SK-N-SH (cell line): Measurements from ENCODE around the gene TMC1. TPM values are rescaled to one million over a fixed set of nuclear protein-coding genes. Genes with fewer than 3 reads are reported as not detected.

Experiments
- CTCF ChIA-PET: fragments of 300-600, 350-600 bp; formaldehyde crosslinking; extraction: SDS; loops from one replicate; lab custom pipeline; 2021; lab: Yijun Ruan, JAX
- POLR2A ChIA-PET: fragments of 350-600 bp; sonication (Branson Sonifier 250); formaldehyde crosslinking; extraction: SDS; loops from one replicate; lab custom pipeline; 2020; ENCODE audit warnings: antibody characterized with exemption, inconsistent platforms; lab: Yijun Ruan, JAX
- DNase-seq: peaks from one replicate; pipeline ENCODE4 v3.0.0; 2012
- H2AFZ ChIP-seq: fragments of 200-600 bp; sonication (generic); 2 replicates; pipeline ENCODE4 v1.8.1; 2016; ENCODE audit warnings: antibody characterized with exemption, mild to moderate bottlenecking, low read depth
- H3F3A ChIP-seq: fragments of 200-600 bp; sonication (generic); replicated peaks from 2 replicates; pipeline ENCODE3; 2016; ENCODE audit warnings: antibody characterized with exemption, mild to moderate bottlenecking; ENCODE audit not compliant: insufficient read depth
- H3K27ac ChIP-seq, 2 experiments: fragments of 200-500 bp in 1 of 2; fragments of 200-600 bp in 1 of 2; sonication (Bioruptor generic) in 1 of 2; sonication (generic), shearing (Covaris generic) in 1 of 2; 2 replicates each; pipeline versions ENCODE4 v1.5.1 to v1.6.1; 2014 to 2016; ENCODE audit warnings: low read depth in 2 of 2, inconsistent platforms in 1 of 2, low read length in 1 of 2, mild to moderate bottlenecking in 1 of 2, mixed read lengths in 1 of 2
- H3K27me3 ChIP-seq: fragments of 200-600 bp; sonication (generic), shearing (Covaris generic); 2 replicates; pipeline ENCODE4 v1.6.1; 2016; ENCODE audit warnings: mixed run types; ENCODE audit not compliant: insufficient read depth
- H3K36me3 ChIP-seq, 2 experiments: fragments of 200-500 bp in 1 of 2; fragments of 200-600 bp in 1 of 2; sonication (Bioruptor generic) in 1 of 2; sonication (generic) in 1 of 2; replicated peaks in 1 of 2; 2 replicates each; pipeline versions ENCODE3 to v1.5.1; 2014 to 2016; ENCODE audit warnings: low read length in 1 of 2, mild to moderate bottlenecking in 1 of 2; ENCODE audit not compliant: insufficient read depth in 2 of 2, control insufficient read depth in 1 of 2
- H3K4me1 ChIP-seq, 2 experiments: fragments of 200-500 bp in 1 of 2; fragments of 200-600 bp in 1 of 2; sonication (Bioruptor generic) in 1 of 2; sonication (generic), shearing (Covaris generic) in 1 of 2; 2 replicates each; pipeline versions ENCODE4 v1.5.1 to v1.6.1; 2014 to 2016; ENCODE audit warnings: low read depth in 1 of 2, low read length in 1 of 2, mixed run types in 1 of 2; ENCODE audit not compliant: insufficient read depth in 2 of 2, control insufficient read depth in 1 of 2
- H3K4me2 ChIP-seq: fragments of 200-600 bp; sonication (generic), shearing (Covaris generic); 2 replicates; pipeline ENCODE4 v1.6.1; 2017; ENCODE audit warnings: mixed run types
- H3K4me3 ChIP-seq, 2 experiments: fragments of 200-500 bp in 1 of 2; fragments of 200-600 bp in 1 of 2; sonication (Bioruptor generic) in 1 of 2; sonication (generic), shearing (Covaris generic) in 1 of 2; 2 replicates each; pipeline versions ENCODE4 v1.5.1 to v1.8.1; 2014 to 2016; ENCODE audit warnings: low read depth in 2 of 2, inconsistent platforms in 1 of 2, low read length in 1 of 2, mild to moderate bottlenecking in 1 of 2, mixed read lengths in 1 of 2, moderate library complexity in 1 of 2
- H3K79me2 ChIP-seq: fragments of 200-600 bp; sonication (generic); 2 replicates; pipeline ENCODE4 v1.8.1; 2017; ENCODE audit warnings: mild to moderate bottlenecking; ENCODE audit not compliant: insufficient read depth
- H3K9ac ChIP-seq: fragments of 200-600 bp; sonication (generic); 2 replicates; pipeline ENCODE4 v1.6.1; 2017; ENCODE audit warnings: mixed run types
- H3K9me2 ChIP-seq: fragments of 200-600 bp; sonication (generic); 2 replicates; pipeline ENCODE4 v1.6.1; 2017; ENCODE audit warnings: mixed run types
- H3K9me3 ChIP-seq: fragments of 200-600 bp; sonication (generic); 2 replicates; pipeline ENCODE4 v1.6.1; 2017; ENCODE audit warnings: mixed run types, mild to moderate bottlenecking, moderate library complexity
- H4K20me1 ChIP-seq: fragments of 200-600 bp; sonication (generic); 2 replicates; pipeline ENCODE4 v1.6.1; 2017; ENCODE audit warnings: mild to moderate bottlenecking, mixed run types; ENCODE audit not compliant: insufficient read depth
- CHD2 ChIP-seq: fragments of 150-350 bp; IDR thresholded peaks from 2 replicates; pipeline ENCODE4 v1.6.1; 2018; ENCODE audit warnings: low read length; ENCODE audit not compliant: partially characterized antibody
- EP300 ChIP-seq, 2 experiments: IDR thresholded peaks; 2 replicates each; pipeline versions ENCODE4 v1.4.0 to v1.6.1; 2012; ENCODE audit warnings: borderline replicate concordance in 1 of 2, low read depth in 1 of 2, low read length in 1 of 2
- IRF3 ChIP-seq: fragments of 150-350 bp; IDR thresholded peaks from 2 replicates; pipeline ENCODE4 v1.6.1; 2016; ENCODE audit warnings: mild to moderate bottlenecking, low read depth, low read length
- NRF1 ChIP-seq: IDR thresholded peaks from 2 replicates; pipeline ENCODE4 v1.6.1; 2012; ENCODE audit warnings: low read depth, mild to moderate bottlenecking, low read length
- RAD21 ChIP-seq: IDR thresholded peaks from 2 replicates; pipeline ENCODE4 v1.6.1; 2012; ENCODE audit warnings: mild to moderate bottlenecking, low read length
- REST ChIP-seq: IDR thresholded peaks from 2 replicates; pipeline ENCODE4 v1.6.1; 2012; ENCODE audit warnings: mild to moderate bottlenecking, low read depth, low read length, moderate library complexity
- RFX5 ChIP-seq: IDR thresholded peaks from 2 replicates; pipeline ENCODE4 v1.6.1; 2012; ENCODE audit warnings: mild to moderate bottlenecking, improper control_type of control experiment, low read length
- RXRA ChIP-seq: IDR thresholded peaks from 2 replicates; pipeline ENCODE4 v1.4.0; 2012; ENCODE audit warnings: low read depth, mild to moderate bottlenecking, borderline replicate concordance
- SIN3A ChIP-seq: IDR thresholded peaks from 2 replicates; pipeline ENCODE4 v1.6.1; 2012; ENCODE audit warnings: low read depth, mild to moderate bottlenecking, low read length, moderate library complexity, borderline replicate concordance
- TAF1 ChIP-seq: IDR thresholded peaks from 2 replicates; pipeline ENCODE4 v1.6.1; 2012; ENCODE audit warnings: low read depth, mild to moderate bottlenecking, low read length, moderate library complexity, borderline replicate concordance
- TCF12 ChIP-seq: IDR thresholded peaks from 2 replicates; pipeline ENCODE4 v1.4.0; 2012
- USF1 ChIP-seq: IDR thresholded peaks from 2 replicates; pipeline ENCODE4 v1.4.0; 2012; ENCODE audit warnings: low read depth, borderline replicate concordance
- YY1 ChIP-seq: IDR thresholded peaks from 2 replicates; pipeline ENCODE4 v1.4.0; 2012; ENCODE audit warnings: low read depth, mild to moderate bottlenecking
- ZBTB33 ChIP-seq: IDR thresholded peaks from 2 replicates; pipeline ENCODE4 v1.4.0; 2012; ENCODE audit warnings: low read depth, borderline replicate concordance
- whole genome bisulfite sequencing: methylation state at CpG from one replicate; pipeline ENCODE4 v1.1.6; 2017; ENCODE audit warnings: low lambda C conversion rate; 5-methylcytosine and 5-hydroxymethylcytosine counted together
- polyA plus RNA-seq, 3 experiments: library from polyadenylated mRNA; depleted of rRNA; stranded (reverse); fragments of >200 nt; gene quantifications; 2 replicates each; pipeline ENCODE4 v1.2.3, GENCODE V29; 2012
- TF ChIP-seq, protein P1 (sequence below): IDR thresholded peaks from 2 replicates; pipeline ENCODE4; 2012
- TF ChIP-seq, protein P2 (sequence below): IDR thresholded peaks from 2 replicates; pipeline ENCODE4 v1.4.0; 2012; ENCODE audit warnings: low read depth

TMC1 gene
- polyA plus RNA-seq, 1 of the 3 experiments (the other 2 are of a cell fraction) = not detected

GRCh38 chr9:72857624-72857996 is 336.2 kb downstream of the TMC1 start:
- WGBS = 10% methylated on average over 2 of the region's 2 CpGs
- Histone ChIP-seq H3K36me3 (no peaks in the 10 kb centered on the region), H4K20me1 (no peaks in the 10 kb centered on the region), H3F3A (no peaks in the 10 kb centered on the region), H3K4me1 (no peaks in the 10 kb centered on the region), H3K9ac (no peak overlapping the region), H3K9me3 (no peaks in the 10 kb centered on the region), H3K4me3 (no peak overlapping the region), H3K27me3 (peaks cover 12% of the 10 kb centered on the region; the same call in 1 of the 2 replicates), H3K79me2 (no peaks in the 10 kb centered on the region), H3K27ac (no peak overlapping the region), H3K9me2 (no peaks in the 10 kb centered on the region), H2AFZ (no peak overlapping the region), H3K4me2 (no peak overlapping the region)
- ChIA-PET CTCF (interaction anchor here (1.0 to 1.9 kb wide), 8 partner anchors 12 to 577 kb away, joined by 3 to 11 read pairs (median 6); no protein-coding TSS in a partner anchor), POLR2A (no interaction called here)
- DNase-seq = no peak
- TF ChIP-seq RAD21 = no peak
- TF ChIP-seq NRF1 = no peak
- no peak for TF ChIP-seq ZBTB33
- no peak for TF ChIP-seq TCF12
- TF ChIP-seq, protein P1, sequence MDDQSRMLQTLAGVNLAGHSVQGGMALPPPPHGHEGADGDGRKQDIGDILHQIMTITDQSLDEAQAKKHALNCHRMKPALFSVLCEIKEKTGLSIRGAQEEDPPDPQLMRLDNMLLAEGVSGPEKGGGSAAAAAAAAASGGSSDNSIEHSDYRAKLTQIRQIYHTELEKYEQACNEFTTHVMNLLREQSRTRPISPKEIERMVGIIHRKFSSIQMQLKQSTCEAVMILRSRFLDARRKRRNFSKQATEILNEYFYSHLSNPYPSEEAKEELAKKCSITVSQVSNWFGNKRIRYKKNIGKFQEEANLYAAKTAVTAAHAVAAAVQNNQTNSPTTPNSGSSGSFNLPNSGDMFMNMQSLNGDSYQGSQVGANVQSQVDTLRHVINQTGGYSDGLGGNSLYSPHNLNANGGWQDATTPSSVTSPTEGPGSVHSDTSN = no peak
- no peak for TF ChIP-seq IRF3
- TF ChIP-seq, protein P2, sequence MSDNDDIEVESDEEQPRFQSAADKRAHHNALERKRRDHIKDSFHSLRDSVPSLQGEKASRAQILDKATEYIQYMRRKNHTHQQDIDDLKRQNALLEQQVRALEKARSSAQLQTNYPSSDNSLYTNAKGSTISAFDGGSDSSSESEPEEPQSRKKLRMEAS = no peak
- no peak for TF ChIP-seq CHD2
- no peak for TF ChIP-seq YY1
- no peak for TF ChIP-seq RXRA
- no peak for TF ChIP-seq RFX5
- TF ChIP-seq EP300 (IDR thresholded peaks at IDR 0.05; ENCODE audit: borderline replicate concordance in 1 of 2, low read depth in 1 of 2, low read length in 1 of 2) = no peak
- TF ChIP-seq TAF1 = no peak
- TF ChIP-seq REST = no peak
- no peak for TF ChIP-seq USF1
- no peak for TF ChIP-seq SIN3A
- TF ChIP-seq, all 33 proteins: peak for 0
